Prostate gland (tissue), 2 donors: ENCODE data around the gene IRF2BP1.
"Not testable (repeated sequence)": the region's sequence is repeated elsewhere in the genome, so short reads cannot be mapped to it uniquely, and the experiment has no call there.

Experiments
- CTCF ChIP-seq, 4 experiments: fragments of 200-600 bp in 2 of 4; fragments of 450-650 bp in 2 of 4; sonication (generic) in 2 of 4; IDR thresholded peaks; 1 replicate in 3 of 4; 2 replicates in 1 of 4; pipeline ENCODE4 v1.5.1; 2016 to 2019; ENCODE audit warnings: antibody characterized with exemption in 4 of 4, mild to moderate bottlenecking in 2 of 4, moderate library complexity in 2 of 4
- POLR2A ChIP-seq: fragments of 450-650 bp; IDR thresholded peaks from one replicate; pipeline ENCODE4 v1.6.1; 2016; ENCODE audit warnings: antibody characterized with exemption, mild to moderate bottlenecking

GRCh38 chr19:45867241-45867640, 18.7 kb downstream of the IRF2BP1 start:
- not testable (repeated sequence) for TF ChIP-seq POLR2A; CTCF (IDR thresholded peaks at IDR 0.05)
